Muscle of leg (tissue), 11 donors: ENCODE data around the gene UBXN6. TPM values are rescaled to one million over a fixed set of nuclear protein-coding genes. Genes with fewer than 3 reads are reported as not detected.

Experiments used
- DNase-seq: peaks from one replicate; pipeline ENCODE4 v3.0.0; 2013
- H3K27ac ChIP-seq: one replicate; pipeline ENCODE4 v1.5.1; 2013; ENCODE audit warnings: mild to moderate bottlenecking, low read length, control low read depth
- H3K27me3 ChIP-seq: one replicate; pipeline ENCODE4 v1.6.1; 2013; ENCODE audit warnings: low read length; ENCODE audit not compliant: control insufficient read depth, insufficient read depth
- H3K36me3 ChIP-seq: one replicate; pipeline ENCODE4 v1.6.1; 2013; ENCODE audit warnings: low read length; ENCODE audit not compliant: control insufficient read depth, insufficient read depth
- H3K4me1 ChIP-seq: one replicate; pipeline ENCODE4 v1.6.1; 2013; ENCODE audit warnings: low read length; ENCODE audit not compliant: control insufficient read depth, insufficient read depth
- H3K4me3 ChIP-seq: one replicate; pipeline ENCODE4 v1.5.1; 2013; ENCODE audit warnings: low read length, control low read depth
- H3K9me3 ChIP-seq: replicated peaks from 2 replicates; pipeline ENCODE4 v1.6.1; 2013; ENCODE audit warnings: low read depth, low read length; ENCODE audit not compliant: control insufficient read depth
- WGBS: methylation state at CpG from one replicate; pipeline ENCODE4 v1.1.5; 2013; ENCODE audit warnings: missing lambda C conversion rate; ENCODE audit not compliant: insufficient coverage; 5-methylcytosine and 5-hydroxymethylcytosine counted together
- polyA plus RNA-seq, 8 donors: library from polyadenylated mRNA; unstranded; fragments of 120-200 nt; gene quantifications; one replicate each; pipeline versions ENCODE4 v1.2.1 to v1.2.3, GENCODE V29; 2013; ENCODE audit warnings: inconsistent platforms in 1 of 8, low replicate concordance in 1 of 8; ENCODE audit not compliant: insufficient read length in 8 of 8, insufficient read depth in 1 of 8
- total RNA-seq: library from RNA; stranded (reverse); fragments of 120-200 nt; gene quantifications from one replicate; pipeline ENCODE4 v1.2.4, GENCODE V29; 2013

Gene UBXN6
- total and polyA plus RNA-seq, 9 donors: 64.9 to 127 (median 89.0) TPM

DNA sequence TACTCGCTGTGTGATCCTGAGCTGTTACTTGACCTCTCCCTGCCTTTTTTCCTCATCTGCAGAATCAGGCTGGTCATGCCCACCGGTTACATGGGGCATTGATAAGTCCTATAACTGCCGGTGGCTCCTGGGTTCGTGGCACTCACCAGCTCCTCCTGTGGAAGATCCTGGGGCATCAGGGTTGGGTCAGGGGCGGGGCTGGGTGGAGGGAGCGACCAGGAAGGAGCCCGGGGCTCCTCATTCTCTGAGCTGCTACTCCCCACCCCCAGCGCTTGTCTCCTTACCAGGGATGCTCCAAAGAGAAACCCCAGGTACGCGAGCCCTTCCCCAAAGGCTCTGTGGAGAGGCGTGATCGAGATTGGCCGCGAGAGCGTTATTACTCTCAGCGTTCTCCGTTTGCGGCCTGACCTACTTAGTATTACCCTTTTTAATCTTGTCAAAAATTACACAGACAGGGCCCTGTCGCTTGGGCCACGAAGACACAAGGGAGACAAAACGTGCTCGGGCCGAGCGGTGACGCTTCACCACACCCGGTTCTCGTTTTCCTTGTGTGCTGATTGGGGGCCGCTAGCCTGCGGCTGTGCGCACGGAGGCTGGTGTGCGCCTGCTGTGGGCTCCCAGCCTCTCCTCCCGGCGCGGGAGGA, 25.2 kb upstream of the UBXN6 start:
- no peaks in the 10 kb centered on the region for H3K4me1 ChIP-seq
- 92% methylated on average over 33 of the region's 35 CpGs for WGBS
- no peaks in the 10 kb centered on the region for H3K9me3 ChIP-seq
- H3K36me3 ChIP-seq: peaks cover 44% of the 10 kb centered on the region
- no peak for DNase-seq
- no peak overlapping the region for H3K4me3 ChIP-seq
- no peaks in the 10 kb centered on the region for H3K27me3 ChIP-seq
- no peak overlapping the region for H3K27ac ChIP-seq

DNA sequence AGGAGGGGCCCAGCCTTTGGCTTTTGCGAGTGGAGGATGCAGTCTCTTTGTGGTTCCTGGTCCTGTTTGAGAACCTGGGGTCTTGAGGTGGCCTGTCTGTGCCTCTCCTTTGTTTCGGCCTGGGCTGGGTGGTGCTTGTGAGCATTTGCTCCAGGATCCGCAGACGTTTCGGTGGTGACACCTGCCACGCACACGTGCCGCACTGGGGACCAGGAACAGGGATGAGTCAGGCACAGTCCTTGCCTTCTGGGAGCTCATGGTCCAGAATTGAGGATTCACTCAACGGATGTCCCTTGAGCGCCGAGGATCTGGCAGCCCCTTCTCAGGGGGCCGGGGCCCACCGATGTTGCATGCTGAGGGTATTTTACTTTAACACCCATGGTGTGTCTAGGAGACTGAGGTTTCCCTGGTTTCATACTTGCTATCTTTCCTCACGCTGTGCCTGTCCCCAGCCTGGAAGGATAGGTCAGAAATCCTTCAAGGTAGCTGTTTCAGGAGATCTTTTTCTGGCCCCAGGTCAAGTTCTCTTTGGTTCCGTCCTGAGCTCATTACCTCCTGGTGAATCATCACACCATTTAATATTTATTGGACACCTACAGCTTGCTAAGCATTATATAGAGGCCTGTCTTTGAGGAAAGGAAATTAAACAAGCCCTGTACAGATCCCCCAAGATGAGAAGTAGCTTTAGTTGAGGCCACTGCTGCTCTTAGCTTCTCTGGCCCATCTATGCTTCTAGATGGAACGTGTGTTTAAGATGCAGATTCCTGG, 19.6 kb upstream of the UBXN6 start:
- H3K27ac ChIP-seq: no peak overlapping the region
- DNase-seq: no peak
- peaks cover 25% of the 10 kb centered on the region for H3K4me1 ChIP-seq
- no peaks in the 10 kb centered on the region for H3K9me3 ChIP-seq
- 86% methylated on average over 11 of the region's 16 CpGs for WGBS
- H3K27me3 ChIP-seq: no peaks in the 10 kb centered on the region
- peaks cover 45% of the 10 kb centered on the region for H3K36me3 ChIP-seq
- no peak overlapping the region for H3K4me3 ChIP-seq

DNA sequence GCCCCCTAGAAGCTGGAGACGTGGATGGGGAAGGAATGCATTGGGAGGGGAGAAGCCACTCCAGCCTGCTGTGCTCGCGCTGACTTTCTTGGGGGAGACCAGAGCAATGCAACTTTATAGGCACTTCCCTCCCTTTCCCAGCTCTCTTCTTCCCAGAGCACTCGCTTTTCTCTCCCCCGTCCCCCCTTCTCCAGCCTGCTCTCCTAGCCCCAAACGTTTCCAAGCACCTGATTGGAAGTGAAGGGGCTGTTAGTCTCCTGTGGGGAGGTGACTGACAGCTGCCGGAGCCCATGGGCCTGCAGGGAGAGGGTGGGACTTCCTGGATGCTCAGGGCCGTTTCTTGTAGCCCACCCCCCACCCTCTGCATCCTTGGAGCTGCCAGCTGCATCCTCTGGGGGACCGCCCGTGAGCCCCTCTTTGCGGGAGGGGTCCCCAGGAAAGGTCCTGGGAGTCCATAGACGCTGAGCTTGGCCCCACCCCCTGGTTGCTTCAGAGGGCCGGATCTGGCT, 17.0 kb upstream of the UBXN6 start:
- peak overlapping the region; percentile 59 for H3K27ac ChIP-seq
- H3K4me3 ChIP-seq: peak overlapping the region; percentile 28
- H3K4me1 ChIP-seq: peaks cover 30% of the 10 kb centered on the region
- no peaks in the 10 kb centered on the region for H3K9me3 ChIP-seq
- peaks cover 31% of the 10 kb centered on the region for H3K36me3 ChIP-seq
- WGBS: 10% methylated on average over 5 of the region's 13 CpGs
- DNase-seq: peak; percentile 91
- no peaks in the 10 kb centered on the region for H3K27me3 ChIP-seq

DNA sequence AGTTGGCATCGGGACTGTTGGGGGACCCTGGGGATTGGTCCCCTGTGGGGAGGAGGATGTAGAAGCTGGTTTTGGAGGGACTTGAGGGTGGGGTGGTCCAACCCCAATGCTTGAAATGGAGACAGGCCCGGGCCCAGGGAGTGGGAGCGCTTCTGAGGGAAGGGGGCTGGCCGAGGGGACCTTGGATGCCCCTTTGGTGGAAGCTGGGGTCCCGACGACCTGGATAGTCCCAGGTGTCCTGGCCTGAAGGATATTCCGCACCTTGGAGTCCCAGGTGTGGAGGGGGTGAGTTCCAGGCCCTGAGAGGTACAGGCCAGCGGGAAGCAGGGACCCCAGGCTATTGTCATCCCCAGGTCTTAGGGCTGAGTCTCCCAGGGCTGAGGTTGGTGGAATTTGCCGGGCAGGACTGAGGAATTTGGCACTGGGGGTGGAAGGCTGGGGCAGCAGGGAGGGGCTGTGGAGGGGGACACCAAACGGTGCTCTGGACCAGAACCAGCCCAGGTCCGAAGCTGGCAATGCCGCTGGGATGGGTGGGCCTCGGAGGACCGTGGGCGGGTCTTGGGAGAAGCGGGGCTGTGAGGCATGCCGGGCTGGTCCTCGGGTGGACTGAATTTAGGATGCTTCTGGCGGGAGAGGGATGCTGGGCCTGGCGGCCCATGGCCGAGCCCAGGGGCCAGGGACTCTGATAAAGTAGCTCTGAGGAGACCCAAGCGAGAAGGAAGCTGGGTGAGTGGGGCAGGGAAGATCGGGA, 16.3 kb upstream of the UBXN6 start:
- H3K9me3 ChIP-seq: no peaks in the 10 kb centered on the region
- peaks cover 30% of the 10 kb centered on the region for H3K4me1 ChIP-seq
- DNase-seq: peak; percentile 23
- peak overlapping the region; percentile 59 for H3K27ac ChIP-seq
- H3K4me3 ChIP-seq: peak overlapping the region; percentile 28
- 8% methylated on average over 21 of the region's 23 CpGs for WGBS
- H3K27me3 ChIP-seq: no peaks in the 10 kb centered on the region
- peaks cover 31% of the 10 kb centered on the region for H3K36me3 ChIP-seq

DNA sequence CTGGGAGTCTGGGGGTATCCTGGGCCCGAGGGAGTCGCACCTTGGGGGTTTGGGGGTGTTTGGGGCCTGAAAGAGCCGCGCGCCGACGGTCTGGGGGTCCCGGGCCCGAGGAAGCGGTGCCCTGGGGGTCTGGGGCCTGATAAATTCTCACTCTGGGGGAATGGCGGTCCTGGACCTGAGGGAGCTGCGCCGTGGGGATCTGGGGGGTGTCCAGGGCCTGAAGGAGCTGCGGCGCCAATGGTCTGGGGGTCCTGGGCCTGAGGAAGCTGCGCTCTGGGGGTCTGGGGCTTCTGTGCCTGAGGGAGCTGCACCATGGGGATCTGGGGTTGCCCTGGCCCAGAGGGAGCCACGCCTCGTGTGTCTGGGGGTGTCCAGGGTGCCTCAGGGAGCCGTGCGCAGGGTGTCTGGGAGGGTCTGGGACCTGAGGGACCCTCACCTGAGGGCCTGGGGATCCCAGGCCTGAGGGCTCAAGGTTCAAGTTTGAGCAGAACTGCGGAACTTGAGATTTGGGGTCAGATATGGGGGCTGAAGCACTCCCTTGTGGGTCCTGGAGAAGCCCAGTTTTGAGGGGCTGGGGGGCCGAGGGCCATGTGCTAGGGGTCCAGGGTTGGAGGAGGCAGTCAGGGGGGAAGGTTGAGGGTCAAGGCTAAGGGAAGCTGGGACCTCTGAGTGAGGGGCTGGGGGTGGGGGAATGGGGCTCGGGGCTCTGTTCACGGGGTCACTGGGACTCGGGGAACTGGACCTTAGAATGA, 15.6 kb upstream of the UBXN6 start:
- 17% methylated on average over 25 of the region's 25 CpGs for WGBS
- DNase-seq: no peak
- Histone ChIP-seq H3K27ac (peak overlapping the region; percentile 6), H3K9me3 (no peaks in the 10 kb centered on the region), H3K36me3 (peaks cover 26% of the 10 kb centered on the region), H3K4me3 (peak overlapping the region; percentile 77), H3K27me3 (no peaks in the 10 kb centered on the region), H3K4me1 (peaks cover 30% of the 10 kb centered on the region)

DNA sequence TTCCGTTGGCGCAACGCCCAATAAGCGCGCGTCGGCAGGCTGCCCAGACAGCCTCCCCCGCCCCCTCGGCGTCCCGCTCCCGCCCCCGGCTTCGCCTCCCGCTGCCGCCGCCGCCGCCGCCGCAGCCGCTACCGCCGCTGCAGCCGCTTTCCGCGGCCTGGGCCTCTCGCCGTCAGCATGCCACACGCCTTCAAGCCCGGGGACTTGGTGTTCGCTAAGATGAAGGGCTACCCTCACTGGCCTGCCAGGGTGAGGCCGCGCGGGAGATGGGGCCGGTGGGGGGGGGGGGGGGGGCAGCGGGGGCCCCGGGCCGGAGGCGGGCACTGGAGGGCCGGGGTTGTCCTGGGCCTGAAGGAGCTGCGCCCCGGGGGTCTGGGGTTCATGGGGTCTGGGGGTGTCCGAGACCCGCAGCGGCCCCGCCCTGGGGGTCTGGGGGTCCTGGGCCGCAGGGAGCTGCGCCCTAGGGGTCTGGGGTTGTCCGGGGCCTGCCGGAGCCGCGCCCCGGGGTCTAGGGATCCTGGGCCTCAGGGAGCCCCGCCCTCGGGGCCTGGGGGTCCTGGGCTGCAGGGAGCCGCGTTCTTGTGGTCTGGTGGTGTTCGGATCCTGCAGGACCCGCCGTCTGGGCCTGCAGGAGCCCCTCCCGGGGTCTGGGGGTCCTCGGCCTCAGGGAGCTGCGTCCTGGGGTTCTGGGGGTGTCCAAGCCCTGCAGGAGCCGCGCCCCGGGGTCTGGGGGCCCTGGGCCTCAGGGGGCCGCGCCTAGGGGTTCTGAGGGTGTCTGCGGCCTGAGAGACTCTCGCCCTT, 14.8 kb upstream of the UBXN6 start, which contains the start of gene HDGFL2:
TSS of gene HDGFL2 (plus strand) at position 124 of the 801 bp plus-strand sequence. CDS start at position 178, 54 bp downstream.
- DNase-seq: peak; percentile 30
- under 1% methylated on average over 59 of the region's 71 CpGs for WGBS
- H3K27me3 ChIP-seq: no peaks in the 10 kb centered on the region

DNA sequence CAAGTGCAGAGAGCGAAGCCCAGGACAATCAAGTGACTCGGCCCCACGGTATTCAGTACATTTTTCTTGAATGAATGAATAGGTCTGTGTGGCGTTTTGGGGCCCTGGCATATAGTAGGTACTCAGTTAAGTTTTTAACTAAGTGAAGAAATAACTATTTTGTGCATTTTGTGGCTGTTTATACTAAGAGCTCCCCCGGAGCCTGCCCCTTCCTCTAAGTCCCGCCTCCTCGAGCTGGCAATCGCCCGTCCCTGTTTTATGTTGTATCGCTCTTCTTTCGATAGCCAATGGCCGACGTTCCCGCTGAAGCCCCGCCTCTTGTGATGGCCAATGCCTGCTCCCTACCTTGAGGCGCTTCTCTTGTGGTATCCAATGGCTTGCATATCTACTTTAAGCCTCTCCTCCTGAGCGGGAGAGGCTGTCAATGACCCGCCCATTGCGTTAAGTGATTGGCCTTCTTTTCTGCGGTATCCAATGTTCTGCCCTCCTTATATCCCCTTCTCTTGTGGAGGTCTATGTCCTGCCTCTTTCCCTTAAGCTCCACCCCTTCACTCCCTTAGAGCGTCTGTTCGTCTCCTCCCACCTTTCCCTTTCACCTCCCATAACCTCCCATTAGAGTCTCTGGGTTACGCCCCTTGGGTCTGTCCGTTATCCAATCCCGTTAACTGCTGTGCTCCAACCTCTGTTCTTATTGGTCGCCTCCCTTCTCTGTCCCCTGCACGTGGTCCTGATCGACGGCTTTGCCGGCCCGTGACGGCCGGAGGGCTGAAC, 14.0 kb upstream of the UBXN6 start:
- no peaks in the 10 kb centered on the region for H3K27me3 ChIP-seq
- peak; percentile 100 for DNase-seq
- peak overlapping the region; percentile 64 for H3K4me3 ChIP-seq
- H3K9me3 ChIP-seq: no peaks in the 10 kb centered on the region
- peaks cover 13% of the 10 kb centered on the region for H3K36me3 ChIP-seq
- peak overlapping the region; percentile 97 for H3K27ac ChIP-seq
- H3K4me1 ChIP-seq: peaks cover 30% of the 10 kb centered on the region
- 0% methylated on average over 29 of the region's 33 CpGs for WGBS

More for the DNA sequence above, 14.8 kb upstream of the UBXN6 start, which contains the start of gene HDGFL2:
- Histone ChIP-seq H3K4me3 (peak within 1 kb of the TSS; percentile 77), H3K9me3 (no peaks in the 10 kb centered on the region), H3K36me3 (peaks cover 21% of the 10 kb centered on the region), H3K4me1 (peaks cover 30% of the 10 kb centered on the region), H3K27ac (peak within 1 kb of the TSS; percentile 97)

DNA sequence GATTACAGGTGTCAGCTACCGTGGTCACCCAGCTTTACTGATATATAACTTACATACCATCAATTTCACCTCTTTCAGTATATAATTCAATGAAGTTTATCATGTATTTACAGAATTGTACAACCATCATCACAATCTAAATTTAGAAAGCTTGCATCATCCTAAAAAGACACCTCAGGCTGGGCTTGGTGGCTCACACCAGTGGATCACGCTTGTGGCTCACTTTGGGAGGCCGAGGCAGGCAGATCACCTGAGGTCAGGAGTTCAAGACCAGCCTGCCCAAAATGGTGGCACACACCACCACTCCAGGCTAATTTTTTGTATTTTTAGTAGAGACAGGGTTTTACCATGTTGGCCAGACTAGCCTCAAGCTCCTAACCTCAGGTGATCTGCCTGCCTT, 10.2 kb upstream of the UBXN6 start:
- no peak overlapping the region for H3K27ac ChIP-seq
- no peaks in the 10 kb centered on the region for H3K27me3 ChIP-seq
- H3K9me3 ChIP-seq: no peaks in the 10 kb centered on the region
- no peak for DNase-seq
- no peaks in the 10 kb centered on the region for H3K36me3 ChIP-seq
- H3K4me1 ChIP-seq: peaks cover 6% of the 10 kb centered on the region
- 100% methylated on average over 1 of the region's 3 CpGs for WGBS
- no peak overlapping the region for H3K4me3 ChIP-seq
